Hepatocyte (in vitro differentiated cells): ENCODE results near the gene DYRK2.

Source experiments
- CTCF ChIP-seq: fragments of 200-600 bp; sonication (generic); IDR thresholded peaks from 2 replicates; pipeline ENCODE4 v1.5.1; 2016; ENCODE audit warnings: antibody characterized with exemption, mild to moderate bottlenecking; ENCODE audit not compliant: poor library complexity
- EZH2 ChIP-seq: fragments of 200-600 bp; sonication (generic); IDR thresholded peaks from 2 replicates; pipeline ENCODE4 v1.6.1; 2016; ENCODE audit warnings: antibody characterized with exemption, mild to moderate bottlenecking, borderline replicate concordance
- EZH2phosphoT487 ChIP-seq: fragments of 200-600 bp; sonication (generic); IDR thresholded peaks from one replicate; pipeline ENCODE4 v1.6.1; 2018; ENCODE audit warnings: antibody characterized with exemption, mild to moderate bottlenecking, low read depth, moderate library complexity; ENCODE audit not compliant: unreplicated experiment, severe bottlenecking

- no peak for TF ChIP-seq CTCF
- TF ChIP-seq EZH2 = no peak
- no peak for TF ChIP-seq EZH2phosphoT487
Observed at GRCh38 chr12:67646775-67647174, 1.8 kb upstream of the DYRK2 start.
